KMS-11 (cell line): Measurements from ENCODE around the gene CERS6.

ENCODE experiments used
- H2AFZ ChIP-seq: fragments of 200-600 bp; sonication (generic); 2 replicates; pipeline ENCODE4 v1.6.1; 2016; ENCODE audit warnings: antibody characterized with exemption, mixed run types, low read depth
- H3K27ac ChIP-seq: fragments of 200-600 bp; sonication (generic); 2 replicates; pipeline ENCODE4 v1.6.1; 2016; ENCODE audit warnings: mild to moderate bottlenecking, mixed run types
- H3K27me3 ChIP-seq: fragments of 200-600 bp; sonication (generic); 2 replicates; pipeline ENCODE4 v1.6.1; 2017; ENCODE audit warnings: mild to moderate bottlenecking, low read depth, mixed run types, moderate library complexity; ENCODE audit not compliant: insufficient read depth
- H3K36me3 ChIP-seq: fragments of 200-600 bp; sonication (generic); 2 replicates; pipeline ENCODE4 v1.6.1; 2017; ENCODE audit warnings: mild to moderate bottlenecking, mixed run types; ENCODE audit not compliant: insufficient read depth
- H3K4me1 ChIP-seq: fragments of 200-600 bp; sonication (generic); 2 replicates; pipeline ENCODE4 v1.6.1; 2016; ENCODE audit warnings: mild to moderate bottlenecking, low read depth, mixed run types; ENCODE audit not compliant: poor library complexity, severe bottlenecking
- H3K4me2 ChIP-seq: fragments of 200-600 bp; sonication (generic); 2 replicates; pipeline ENCODE4 v1.7.0; 2016; ENCODE audit warnings: mild to moderate bottlenecking, mixed run types
- H3K4me3 ChIP-seq: fragments of 200-600 bp; sonication (generic); IDR thresholded peaks from 2 replicates; pipeline ENCODE4 v1.6.1; 2017; ENCODE audit warnings: low read depth, low read length, mixed read lengths; ENCODE audit not compliant: insufficient read depth
- H3K79me2 ChIP-seq: fragments of 200-600 bp; sonication (generic); 2 replicates; pipeline ENCODE4 v1.6.1; 2016; ENCODE audit warnings: low read depth, mixed run types; ENCODE audit not compliant: insufficient read depth
- H3K9ac ChIP-seq: fragments of 200-600 bp; sonication (generic); 2 replicates; pipeline ENCODE4 v1.6.1; 2016; ENCODE audit warnings: mild to moderate bottlenecking, mixed run types
- H4K20me1 ChIP-seq: fragments of 200-600 bp; sonication (generic); 2 replicates; pipeline ENCODE4 v1.6.1; 2016; ENCODE audit warnings: mild to moderate bottlenecking, mixed run types; ENCODE audit not compliant: insufficient read depth
- TF ChIP-seq, protein P1 (sequence below): fragments of 200-600 bp; sonication (generic); conservative IDR thresholded peaks from 2 replicates; pipeline ENCODE4 v1.6.1; 2017; ENCODE audit warnings: low read depth, mild to moderate bottlenecking, antibody characterized with exemption, low read length, moderate library complexity, mixed read lengths

The CERS6 gene

DNA sequence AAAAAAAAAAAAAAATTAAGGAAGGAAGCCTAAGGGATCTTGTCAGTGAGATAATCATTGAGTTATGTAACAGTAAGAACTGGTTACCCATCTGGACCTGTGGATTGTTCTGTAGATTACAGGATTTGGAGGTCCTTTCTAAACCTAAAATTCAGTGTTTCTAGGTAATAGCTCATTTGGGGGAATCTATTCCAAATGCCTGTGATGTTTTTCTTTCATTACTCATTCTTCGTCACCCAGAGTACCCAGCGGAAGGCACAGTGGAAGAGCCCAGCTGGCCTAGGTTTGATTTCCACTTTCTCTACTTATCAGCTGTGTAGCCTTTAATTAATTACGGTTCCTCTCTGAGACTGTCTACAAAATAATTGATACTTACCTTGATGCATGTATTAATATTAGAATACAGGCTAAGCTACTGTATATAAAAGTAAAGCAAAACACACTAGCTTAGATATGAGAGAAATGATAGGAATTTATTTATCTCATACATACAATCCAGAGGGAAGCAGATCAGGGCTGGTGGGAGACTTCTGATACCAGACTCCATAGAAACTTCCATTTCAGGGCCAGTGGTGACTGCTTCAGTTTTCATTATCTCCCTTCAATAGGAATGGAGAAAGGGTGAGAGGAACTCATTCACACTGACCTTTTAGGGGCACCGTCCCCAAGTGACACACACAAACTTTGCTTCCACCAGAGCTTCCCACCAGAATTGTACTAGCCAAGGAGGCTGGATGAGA is 230.6 kb downstream of the CERS6 start:
- H3K27ac ChIP-seq = no peak overlapping the region
- H3K4me2 ChIP-seq = no peak overlapping the region
- no peak overlapping the region for H3K9ac ChIP-seq
- no peaks in the 10 kb centered on the region for H3K36me3 ChIP-seq
- H3K4me3 ChIP-seq = no peak overlapping the region
- no peaks in the 10 kb centered on the region for H3K4me1 ChIP-seq
- TF ChIP-seq, protein P1, sequence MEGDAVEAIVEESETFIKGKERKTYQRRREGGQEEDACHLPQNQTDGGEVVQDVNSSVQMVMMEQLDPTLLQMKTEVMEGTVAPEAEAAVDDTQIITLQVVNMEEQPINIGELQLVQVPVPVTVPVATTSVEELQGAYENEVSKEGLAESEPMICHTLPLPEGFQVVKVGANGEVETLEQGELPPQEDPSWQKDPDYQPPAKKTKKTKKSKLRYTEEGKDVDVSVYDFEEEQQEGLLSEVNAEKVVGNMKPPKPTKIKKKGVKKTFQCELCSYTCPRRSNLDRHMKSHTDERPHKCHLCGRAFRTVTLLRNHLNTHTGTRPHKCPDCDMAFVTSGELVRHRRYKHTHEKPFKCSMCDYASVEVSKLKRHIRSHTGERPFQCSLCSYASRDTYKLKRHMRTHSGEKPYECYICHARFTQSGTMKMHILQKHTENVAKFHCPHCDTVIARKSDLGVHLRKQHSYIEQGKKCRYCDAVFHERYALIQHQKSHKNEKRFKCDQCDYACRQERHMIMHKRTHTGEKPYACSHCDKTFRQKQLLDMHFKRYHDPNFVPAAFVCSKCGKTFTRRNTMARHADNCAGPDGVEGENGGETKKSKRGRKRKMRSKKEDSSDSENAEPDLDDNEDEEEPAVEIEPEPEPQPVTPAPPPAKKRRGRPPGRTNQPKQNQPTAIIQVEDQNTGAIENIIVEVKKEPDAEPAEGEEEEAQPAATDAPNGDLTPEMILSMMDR = no peak
- H2AFZ ChIP-seq = no peak overlapping the region
- H3K27me3 ChIP-seq = no peaks in the 10 kb centered on the region
- no peaks in the 10 kb centered on the region for H3K79me2 ChIP-seq
- no peaks in the 10 kb centered on the region for H4K20me1 ChIP-seq

DNA sequence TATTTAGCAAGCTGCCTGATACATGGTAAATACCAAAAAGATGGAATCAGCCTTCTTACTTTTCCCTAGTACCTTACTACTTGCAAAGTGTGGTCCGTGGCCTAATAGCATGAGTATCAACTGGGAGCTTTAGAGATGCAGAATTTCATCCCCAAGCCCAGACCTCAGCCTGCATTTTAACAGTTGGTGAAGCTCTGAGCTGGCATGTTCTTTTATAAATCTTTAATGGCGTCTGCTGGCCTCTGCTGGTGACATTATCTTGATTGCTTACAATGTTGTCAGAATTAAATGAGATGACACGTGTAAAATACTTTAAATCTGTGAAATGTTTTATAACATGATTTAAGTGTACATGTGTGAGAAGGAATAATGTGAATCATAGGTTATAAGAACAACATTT is 231.2 kb downstream of the CERS6 start:
- Histone ChIP-seq H4K20me1 (no peaks in the 10 kb centered on the region), H3K9ac (no peak overlapping the region), H2AFZ (no peak overlapping the region), H3K4me1 (no peaks in the 10 kb centered on the region), H3K27me3 (no peaks in the 10 kb centered on the region), H3K36me3 (no peaks in the 10 kb centered on the region), H3K27ac (no peak overlapping the region), H3K79me2 (no peaks in the 10 kb centered on the region), H3K4me3 (no peak overlapping the region), H3K4me2 (no peak overlapping the region)
- TF ChIP-seq, protein P1 = no peak

DNA sequence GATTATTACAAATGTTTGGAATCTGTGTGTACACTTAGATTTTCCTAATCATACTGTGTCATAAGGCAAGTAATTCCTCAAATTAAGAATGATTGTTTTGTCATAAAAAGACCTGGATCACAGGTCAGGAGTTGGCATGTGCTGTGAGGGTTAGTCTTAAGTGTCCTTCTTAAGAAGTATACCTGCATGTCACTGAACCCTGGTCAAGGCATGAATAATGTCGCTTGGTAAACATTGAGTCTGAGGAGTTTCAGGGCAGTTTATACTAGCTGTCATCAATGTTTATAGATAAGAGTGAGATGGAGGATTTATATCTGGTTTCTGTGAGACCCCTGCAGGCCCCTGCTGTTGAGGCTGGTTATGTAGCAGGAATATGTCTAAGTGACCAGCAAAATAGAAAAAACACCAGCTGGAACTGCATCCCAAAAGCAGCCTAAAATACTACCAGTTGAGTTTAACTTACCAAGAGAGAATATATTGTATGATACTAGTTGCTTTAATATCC is 234.4 kb downstream of the CERS6 start:
- no peak overlapping the region for H3K4me2 ChIP-seq
- TF ChIP-seq, protein P1 = no peak
- H3K9ac ChIP-seq = no peak overlapping the region
- H3K36me3 ChIP-seq = no peaks in the 10 kb centered on the region
- H3K4me1 ChIP-seq = no peaks in the 10 kb centered on the region
- H4K20me1 ChIP-seq = no peaks in the 10 kb centered on the region
- H3K4me3 ChIP-seq = no peak overlapping the region
- no peaks in the 10 kb centered on the region for H3K79me2 ChIP-seq
- H2AFZ ChIP-seq = no peak overlapping the region
- no peak overlapping the region for H3K27ac ChIP-seq
- H3K27me3 ChIP-seq = no peaks in the 10 kb centered on the region

DNA sequence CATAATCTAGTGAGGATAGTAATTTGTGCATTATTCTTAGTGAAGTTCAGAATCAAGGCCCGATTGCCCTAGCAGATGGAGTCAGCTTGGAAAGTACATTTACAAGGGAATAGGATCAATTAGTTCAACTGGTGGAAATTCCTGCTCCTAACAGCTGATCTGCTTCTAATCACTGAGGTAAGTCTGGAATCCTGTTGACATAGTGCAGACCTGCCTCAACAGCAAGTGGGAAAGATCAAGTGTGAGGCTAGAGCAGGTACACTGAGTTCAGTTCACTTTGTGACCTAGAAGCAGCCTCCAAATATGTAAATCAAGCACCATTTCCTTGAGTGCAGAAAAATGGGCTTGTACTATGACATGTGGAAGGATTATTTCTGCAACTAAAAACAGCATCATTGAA is 235.1 kb downstream of the CERS6 start:
- no peaks in the 10 kb centered on the region for H3K79me2 ChIP-seq
- no peaks in the 10 kb centered on the region for H3K4me1 ChIP-seq
- no peaks in the 10 kb centered on the region for H3K27me3 ChIP-seq
- no peaks in the 10 kb centered on the region for H3K36me3 ChIP-seq
- no peak overlapping the region for H3K4me2 ChIP-seq
- TF ChIP-seq, protein P1 = no peak
- H4K20me1 ChIP-seq = no peaks in the 10 kb centered on the region
- no peak overlapping the region for H3K9ac ChIP-seq
- H2AFZ ChIP-seq = no peak overlapping the region
- no peak overlapping the region for H3K27ac ChIP-seq
- H3K4me3 ChIP-seq = no peak overlapping the region
